Mucosa of stomach (tissue), 1 donor: ENCODE results near the gene FAM124B.

ENCODE experiments used
- H3K27me3 ChIP-seq: one replicate; pipeline ENCODE4 v1.7.0; 2013; ENCODE audit warnings: mild to moderate bottlenecking, low read length; ENCODE audit not compliant: control insufficient read depth, insufficient read depth
- H3K36me3 ChIP-seq: one replicate; pipeline ENCODE4 v1.7.0; 2013; ENCODE audit warnings: low read length; ENCODE audit not compliant: control insufficient read depth, insufficient read depth
- H3K4me1 ChIP-seq: one replicate; pipeline ENCODE4 v1.7.0; 2013; ENCODE audit warnings: mild to moderate bottlenecking, low read length; ENCODE audit not compliant: control insufficient read depth, insufficient read depth
- H3K4me3 ChIP-seq: one replicate; pipeline ENCODE4 v1.7.0; 2013; ENCODE audit warnings: low read length
- H3K9ac ChIP-seq: one replicate; pipeline ENCODE4 v1.7.0; 2013; ENCODE audit warnings: mild to moderate bottlenecking, low read length, moderate library complexity
- H3K9me3 ChIP-seq: one replicate; pipeline ENCODE4 v1.7.0; 2013; ENCODE audit warnings: mild to moderate bottlenecking, low read length, moderate library complexity; ENCODE audit not compliant: control insufficient read depth
- donor health status: Pancreatic carcinoma.

FAM124B gene

GRCh38 chr2:224372641-224373040 is 29.3 kb downstream of the FAM124B start:
- Histone ChIP-seq H3K4me1 (no peaks in the 10 kb centered on the region), H3K9ac (no peak overlapping the region), H3K36me3 (no peaks in the 10 kb centered on the region), H3K9me3 (no peaks in the 10 kb centered on the region), H3K27me3 (no peaks in the 10 kb centered on the region), H3K4me3 (no peak overlapping the region)

DNA sequence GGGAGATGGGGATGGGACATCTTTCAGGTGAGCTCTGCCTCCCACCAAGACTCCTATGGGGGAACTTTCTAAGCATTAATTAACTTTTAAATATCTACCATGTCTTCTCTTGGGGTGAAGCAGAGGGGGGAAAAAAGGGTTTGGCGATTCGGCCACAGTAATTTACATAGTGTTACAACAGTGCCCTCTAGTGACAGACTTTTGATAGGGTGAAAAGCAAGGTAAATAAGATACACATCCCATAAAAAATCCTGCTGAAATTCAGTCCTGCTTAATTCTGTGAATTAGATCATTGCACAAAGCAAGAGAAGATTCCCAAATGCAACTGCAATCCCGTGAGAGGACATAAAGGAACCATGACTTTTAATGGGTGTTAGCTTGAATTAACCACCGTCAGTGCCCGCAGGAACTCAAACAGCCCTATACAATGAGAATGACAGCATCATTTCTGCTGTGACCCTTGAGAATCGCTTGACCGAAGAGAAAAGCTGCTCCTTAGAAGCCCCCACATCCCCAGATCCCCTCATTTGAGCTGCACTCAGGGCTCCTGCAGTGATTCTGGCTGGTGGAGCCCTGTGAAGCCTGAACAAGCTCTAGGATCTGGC is 32.8 kb downstream of the FAM124B start:
- Histone ChIP-seq H3K36me3 (no peaks in the 10 kb centered on the region), H3K4me1 (no peaks in the 10 kb centered on the region), H3K9ac (no peak overlapping the region), H3K4me3 (no peak overlapping the region), H3K9me3 (no peaks in the 10 kb centered on the region), H3K27me3 (no peaks in the 10 kb centered on the region)

GRCh38 chr2:224366267-224366844 is 35.6 kb downstream of the FAM124B start:
- Histone ChIP-seq H3K9me3 (no peaks in the 10 kb centered on the region), H3K4me1 (no peaks in the 10 kb centered on the region), H3K4me3 (no peak overlapping the region), H3K9ac (no peak overlapping the region), H3K36me3 (no peaks in the 10 kb centered on the region), H3K27me3 (no peaks in the 10 kb centered on the region)

- H3K27me3 ChIP-seq, result no peaks in the 10 kb centered on the region
- no peaks in the 10 kb centered on the region for H3K9me3 ChIP-seq
- H3K4me3 ChIP-seq, result no peak overlapping the region
- H3K4me1 ChIP-seq, result no peaks in the 10 kb centered on the region
- no peaks in the 10 kb centered on the region for H3K36me3 ChIP-seq
- H3K9ac ChIP-seq, result no peak overlapping the region
Observed at GRCh38 chr2:224365331-224365730, 36.6 kb downstream of the FAM124B start.

DNA sequence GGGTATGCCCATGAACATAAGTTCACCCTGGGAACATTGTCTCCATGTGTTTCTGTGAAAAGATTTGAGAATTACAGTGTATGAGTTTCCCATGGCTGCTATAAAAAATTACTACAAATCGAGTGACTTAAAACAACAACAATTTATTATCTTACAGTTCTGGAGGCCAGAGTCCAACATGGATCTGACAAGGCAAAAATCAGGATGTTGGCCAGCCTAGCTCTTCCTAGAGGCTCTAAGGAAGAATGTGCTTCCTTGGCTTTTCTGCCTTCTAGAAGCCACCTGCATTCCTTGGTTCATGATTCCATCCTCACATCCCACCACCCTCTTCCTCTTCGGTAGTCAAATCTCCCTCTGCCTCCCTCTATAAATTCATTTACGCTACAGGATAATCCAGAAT is 38.6 kb downstream of the FAM124B start:
- no peaks in the 10 kb centered on the region for H3K27me3 ChIP-seq
- H3K36me3 ChIP-seq, result no peaks in the 10 kb centered on the region
- no peaks in the 10 kb centered on the region for H3K4me1 ChIP-seq
- no peak overlapping the region for H3K9ac ChIP-seq
- no peaks in the 10 kb centered on the region for H3K9me3 ChIP-seq
- H3K4me3 ChIP-seq, result no peak overlapping the region

GRCh38 chr2:224362094-224362493 is 39.8 kb downstream of the FAM124B start:
- no peaks in the 10 kb centered on the region for H3K36me3 ChIP-seq
- H3K9me3 ChIP-seq, result no peaks in the 10 kb centered on the region
- H3K4me3 ChIP-seq, result no peak overlapping the region
- no peaks in the 10 kb centered on the region for H3K4me1 ChIP-seq
- no peak overlapping the region for H3K9ac ChIP-seq
- H3K27me3 ChIP-seq, result no peaks in the 10 kb centered on the region

GRCh38 chr2:224360801-224361251 is 41.1 kb downstream of the FAM124B start:
- Histone ChIP-seq H3K9ac (no peak overlapping the region), H3K36me3 (no peaks in the 10 kb centered on the region), H3K9me3 (no peaks in the 10 kb centered on the region), H3K4me1 (no peaks in the 10 kb centered on the region), H3K4me3 (no peak overlapping the region), H3K27me3 (no peaks in the 10 kb centered on the region)

DNA sequence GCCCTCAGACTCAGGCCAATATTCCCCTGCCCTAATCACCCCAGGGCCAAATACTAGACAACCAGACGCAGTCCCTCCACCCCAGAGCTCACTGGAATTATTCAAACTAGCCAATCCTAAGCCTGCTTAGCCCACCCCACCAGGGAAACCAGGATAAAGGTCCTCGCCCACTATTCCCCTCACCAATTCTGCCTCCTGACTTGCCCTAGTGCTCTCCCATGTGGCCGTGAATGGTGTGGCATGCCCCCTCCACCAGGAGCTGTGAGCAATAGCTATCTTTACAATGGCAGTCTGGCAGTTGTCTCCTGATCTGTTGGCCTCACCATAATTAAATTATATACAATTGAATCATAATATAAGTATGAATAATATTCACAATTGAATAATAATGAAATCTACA is 42.3 kb downstream of the FAM124B start:
- H3K4me3 ChIP-seq, result no peak overlapping the region
- no peak overlapping the region for H3K9ac ChIP-seq
- H3K9me3 ChIP-seq, result no peaks in the 10 kb centered on the region
- H3K4me1 ChIP-seq, result no peaks in the 10 kb centered on the region
- H3K27me3 ChIP-seq, result no peaks in the 10 kb centered on the region
- no peaks in the 10 kb centered on the region for H3K36me3 ChIP-seq

- H3K4me3 ChIP-seq, result no peak overlapping the region
- no peak overlapping the region for H3K9ac ChIP-seq
- no peaks in the 10 kb centered on the region for H3K4me1 ChIP-seq
- no peaks in the 10 kb centered on the region for H3K9me3 ChIP-seq
- H3K36me3 ChIP-seq, result no peaks in the 10 kb centered on the region
- H3K27me3 ChIP-seq, result no peaks in the 10 kb centered on the region
Observed at GRCh38 chr2:224357098-224357901, 44.6 kb downstream of the FAM124B start.

- H3K9ac ChIP-seq, result no peak overlapping the region
- no peaks in the 10 kb centered on the region for H3K36me3 ChIP-seq
- no peaks in the 10 kb centered on the region for H3K4me1 ChIP-seq
- H3K9me3 ChIP-seq, result no peaks in the 10 kb centered on the region
- no peaks in the 10 kb centered on the region for H3K27me3 ChIP-seq
- H3K4me3 ChIP-seq, result no peak overlapping the region
Observed at GRCh38 chr2:224354632-224355211, 47.2 kb downstream of the FAM124B start.

- H3K27me3 ChIP-seq, result no peaks in the 10 kb centered on the region
- H3K9ac ChIP-seq, result no peak overlapping the region
- no peaks in the 10 kb centered on the region for H3K9me3 ChIP-seq
- no peaks in the 10 kb centered on the region for H3K4me1 ChIP-seq
- no peak overlapping the region for H3K4me3 ChIP-seq
- no peaks in the 10 kb centered on the region for H3K36me3 ChIP-seq
Observed at GRCh38 chr2:224350703-224351102, 51.2 kb downstream of the FAM124B start.

GRCh38 chr2:224349396-224349795 is 52.5 kb downstream of the FAM124B start:
- Histone ChIP-seq H3K4me3 (no peak overlapping the region), H3K27me3 (no peaks in the 10 kb centered on the region), H3K9me3 (no peaks in the 10 kb centered on the region), H3K9ac (no peak overlapping the region), H3K4me1 (no peaks in the 10 kb centered on the region), H3K36me3 (no peaks in the 10 kb centered on the region)
